HG03103 (cell line): Measurements from ENCODE around the gene KIFC3.
"Not testable (repeated sequence)": the region's sequence is repeated elsewhere in the genome, so short reads cannot be mapped to it uniquely, and the experiment has no call there.

Experiments
- ATAC-seq: cut with Tn5 transposase; IDR thresholded peaks from one replicate; pipeline ENCODE4 v1.9.1; 2021; ENCODE audit warnings: low read depth; ENCODE audit not compliant: unreplicated experiment

The KIFC3 gene, protein sequence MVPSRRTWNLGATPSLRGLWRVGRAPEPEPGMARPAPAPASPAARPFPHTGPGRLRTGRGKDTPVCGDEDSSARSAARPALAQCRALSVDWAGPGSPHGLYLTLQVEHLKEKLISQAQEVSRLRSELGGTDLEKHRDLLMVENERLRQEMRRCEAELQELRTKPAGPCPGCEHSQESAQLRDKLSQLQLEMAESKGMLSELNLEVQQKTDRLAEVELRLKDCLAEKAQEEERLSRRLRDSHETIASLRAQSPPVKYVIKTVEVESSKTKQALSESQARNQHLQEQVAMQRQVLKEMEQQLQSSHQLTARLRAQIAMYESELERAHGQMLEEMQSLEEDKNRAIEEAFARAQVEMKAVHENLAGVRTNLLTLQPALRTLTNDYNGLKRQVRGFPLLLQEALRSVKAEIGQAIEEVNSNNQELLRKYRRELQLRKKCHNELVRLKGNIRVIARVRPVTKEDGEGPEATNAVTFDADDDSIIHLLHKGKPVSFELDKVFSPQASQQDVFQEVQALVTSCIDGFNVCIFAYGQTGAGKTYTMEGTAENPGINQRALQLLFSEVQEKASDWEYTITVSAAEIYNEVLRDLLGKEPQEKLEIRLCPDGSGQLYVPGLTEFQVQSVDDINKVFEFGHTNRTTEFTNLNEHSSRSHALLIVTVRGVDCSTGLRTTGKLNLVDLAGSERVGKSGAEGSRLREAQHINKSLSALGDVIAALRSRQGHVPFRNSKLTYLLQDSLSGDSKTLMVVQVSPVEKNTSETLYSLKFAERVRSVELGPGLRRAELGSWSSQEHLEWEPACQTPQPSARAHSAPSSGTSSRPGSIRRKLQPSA

DNA sequence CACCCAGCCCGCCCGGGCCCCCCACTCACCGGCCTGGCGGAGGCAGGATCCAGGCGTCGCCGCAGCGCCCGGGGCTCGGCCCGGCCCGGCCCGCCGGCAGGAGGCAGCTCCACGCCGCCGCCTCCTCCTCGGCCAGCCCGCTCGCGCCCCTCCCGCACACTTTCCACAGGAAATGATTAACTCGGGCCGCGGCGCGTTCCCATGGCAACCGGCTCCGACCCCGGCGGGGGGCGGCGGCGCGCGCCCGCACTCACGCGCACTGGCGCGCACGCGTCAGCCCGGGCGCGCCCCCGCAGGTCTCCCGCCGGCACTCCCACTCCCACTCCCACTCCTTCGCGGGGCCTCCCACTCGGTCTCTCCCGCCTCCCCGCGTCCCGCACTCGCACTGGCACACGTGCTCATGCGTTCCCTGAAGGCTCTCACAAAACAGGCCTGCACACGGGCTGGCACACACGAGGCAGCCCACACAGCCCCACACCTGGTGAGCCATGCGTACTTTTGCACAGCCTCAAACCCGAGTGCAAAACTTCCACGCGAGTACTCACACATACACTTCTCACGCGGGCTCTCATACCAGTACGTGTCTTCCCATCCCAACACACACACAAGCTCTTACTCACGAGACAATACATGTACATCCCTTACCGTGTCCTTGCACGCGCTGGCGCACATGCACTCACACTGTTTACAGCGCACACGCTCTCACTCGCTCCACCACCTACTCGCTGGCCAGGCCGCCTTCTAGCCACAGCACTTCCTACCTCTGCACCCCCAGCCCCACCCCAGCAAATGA is at the start of gene KIFC3:
Gene KIFC3 (minus strand): TSS at position 151 of the 793 bp plus-strand sequence. CDS start 4,248 bp downstream, outside the sequence.
- no peak for ATAC-seq

DNA sequence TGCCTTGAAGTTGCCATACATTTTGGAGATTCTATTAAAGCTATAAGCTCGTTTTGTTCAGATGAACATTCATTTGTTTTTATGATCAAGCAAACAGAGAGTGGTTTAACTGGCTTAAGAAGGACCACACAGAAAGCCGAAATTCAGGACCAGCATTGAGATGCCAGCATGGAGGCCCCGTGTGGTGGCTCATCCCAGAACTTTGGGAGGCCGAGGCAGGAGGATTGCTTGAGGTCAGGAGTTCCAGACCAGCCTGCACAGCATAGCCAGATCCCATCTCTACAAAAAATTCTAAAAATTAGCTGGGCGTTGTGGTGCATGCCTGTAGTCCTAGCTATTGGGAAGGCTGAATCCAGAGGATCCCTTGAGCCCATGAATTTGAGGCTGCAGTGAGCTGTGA is 45.9 kb upstream of the KIFC3 start:
- ATAC-seq = no peak

DNA sequence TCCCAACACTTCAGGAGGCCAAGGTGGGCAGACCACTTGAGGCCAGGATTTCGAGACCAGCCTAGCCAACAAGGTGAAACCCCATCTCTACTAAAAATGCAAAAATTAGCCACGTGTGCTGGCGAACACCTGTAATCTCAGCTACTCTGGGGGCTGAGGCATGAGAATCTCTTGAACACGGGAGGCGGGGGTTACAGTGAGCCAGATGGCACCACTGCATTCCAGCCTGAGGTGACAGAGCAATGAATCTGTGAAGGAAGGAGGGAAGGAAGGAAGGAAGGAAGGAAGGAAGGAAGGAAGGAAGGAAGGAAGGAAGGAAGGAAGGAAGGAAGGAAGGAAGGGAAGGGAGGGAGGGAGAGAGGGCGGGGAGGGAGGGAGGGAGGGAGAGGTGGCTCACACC is 44.6 kb upstream of the KIFC3 start:
- not testable (repeated sequence) for ATAC-seq

DNA sequence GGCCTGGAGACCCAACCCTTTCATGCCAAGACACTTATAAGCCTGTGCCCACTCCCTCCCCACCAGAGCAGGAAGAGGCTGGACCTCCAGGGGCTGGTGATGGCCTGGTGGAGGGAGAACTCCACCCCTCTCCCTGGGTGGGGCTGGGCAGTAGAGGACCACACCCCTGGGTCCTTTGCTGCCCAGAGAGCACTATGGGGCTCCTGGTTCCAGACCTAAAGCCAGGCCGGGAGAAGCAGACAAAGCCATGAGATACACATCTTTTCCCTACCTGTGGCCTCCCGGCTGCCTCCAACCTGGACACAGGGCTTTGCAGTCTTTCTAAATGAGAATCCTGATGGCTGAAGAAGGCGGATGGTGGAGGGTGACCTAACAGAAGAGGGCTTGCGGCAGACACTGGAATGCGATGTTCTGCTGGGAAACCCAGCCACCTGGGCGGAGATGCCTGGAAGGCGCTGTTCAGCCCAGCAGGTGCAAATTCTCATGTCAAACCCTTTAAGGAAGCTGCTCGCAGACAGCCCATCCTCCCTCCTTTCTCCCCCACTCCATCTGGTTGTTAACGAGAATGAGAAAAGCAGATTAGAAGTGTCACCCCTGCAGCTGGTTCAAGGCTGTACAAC is 43.9 kb upstream of the KIFC3 start:
- no peak for ATAC-seq

DNA sequence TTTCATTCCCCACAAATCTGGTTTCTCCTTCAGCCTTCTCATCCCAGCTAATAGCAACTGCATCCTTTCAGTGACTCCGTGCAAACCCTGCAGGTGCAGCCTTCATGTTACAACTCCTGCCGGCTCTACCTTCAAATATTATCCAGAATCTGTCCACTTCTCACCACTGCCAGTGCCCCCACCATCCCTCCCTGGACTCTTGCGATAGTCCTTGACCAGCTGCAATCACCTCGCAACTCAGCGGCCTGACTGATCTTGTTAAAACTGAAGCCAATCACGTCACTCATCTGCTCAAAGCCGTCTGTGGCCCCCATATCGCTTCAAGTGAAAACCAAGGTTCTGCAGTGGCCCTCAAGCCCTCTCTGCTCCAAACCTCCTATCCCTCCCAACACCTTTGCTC is 42.8 kb upstream of the KIFC3 start:
- no peak for ATAC-seq

DNA sequence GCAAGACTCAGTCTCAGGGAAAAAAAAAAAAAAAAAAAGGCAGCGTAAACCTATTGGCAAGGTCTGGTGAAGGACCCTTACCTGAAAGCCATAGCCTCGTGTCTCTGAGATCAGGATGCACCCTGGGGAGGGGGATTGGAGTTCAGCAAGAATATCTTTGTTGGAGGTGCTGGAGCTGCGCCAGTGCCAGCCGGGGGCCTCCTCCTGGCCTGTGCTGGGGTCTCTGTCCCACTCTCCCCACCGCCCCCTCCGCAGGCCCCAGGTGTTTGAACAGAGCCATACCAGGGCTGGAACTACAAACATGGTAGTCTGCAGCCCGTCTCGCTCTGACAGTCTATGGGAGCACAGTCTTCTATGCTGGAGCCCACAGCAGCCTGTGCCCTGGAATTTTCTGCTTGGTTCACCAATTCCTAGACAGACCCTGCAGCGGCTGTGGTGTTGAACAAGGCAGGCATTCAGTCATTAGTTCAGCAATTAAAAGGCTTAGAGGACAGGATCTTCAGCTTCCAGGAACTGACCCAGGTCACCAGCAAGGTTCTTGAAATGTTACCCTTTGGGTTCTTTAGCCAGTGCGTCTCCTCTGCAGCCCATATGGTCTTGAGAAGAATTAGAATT is 42.2 kb upstream of the KIFC3 start:
- ATAC-seq = no peak

DNA sequence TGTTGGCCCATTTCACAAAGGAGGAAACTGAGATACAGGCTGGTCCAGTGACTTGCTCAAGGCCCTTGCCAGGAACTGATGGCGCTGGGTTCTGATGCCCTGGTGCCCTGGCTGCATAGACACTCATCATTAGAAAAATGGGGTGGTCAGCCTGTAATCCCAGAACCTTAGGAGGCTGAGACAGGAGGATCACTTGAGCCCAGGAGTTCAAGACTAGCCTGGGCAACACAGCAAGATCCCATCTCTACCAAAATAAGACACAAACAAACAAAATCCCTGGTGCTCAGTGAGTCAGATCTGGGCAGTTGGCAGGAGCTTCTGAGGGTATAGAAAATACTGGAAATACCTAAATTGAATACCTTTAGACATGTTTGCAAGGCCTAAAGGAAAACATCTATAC is 41.1 kb upstream of the KIFC3 start:
- no peak for ATAC-seq

DNA sequence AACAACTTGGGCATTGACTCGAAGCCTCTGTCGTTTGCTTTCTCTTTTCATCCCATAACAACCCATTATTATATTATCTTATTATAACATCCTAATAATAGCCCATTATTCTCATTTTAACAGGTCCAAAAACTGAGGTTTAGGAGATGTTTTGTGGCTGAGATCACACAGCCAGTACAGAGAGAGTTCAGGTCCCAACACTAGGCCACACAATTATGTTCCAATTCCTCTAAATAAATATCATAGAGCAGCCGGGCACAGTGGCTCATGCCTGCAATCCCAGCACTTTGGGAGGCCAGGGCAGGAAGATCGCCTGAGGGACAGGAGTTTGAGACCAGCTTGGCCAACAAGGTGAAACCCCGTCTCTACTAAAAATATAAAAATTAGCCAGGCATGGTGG is 40.3 kb upstream of the KIFC3 start:
- ATAC-seq = no peak

DNA sequence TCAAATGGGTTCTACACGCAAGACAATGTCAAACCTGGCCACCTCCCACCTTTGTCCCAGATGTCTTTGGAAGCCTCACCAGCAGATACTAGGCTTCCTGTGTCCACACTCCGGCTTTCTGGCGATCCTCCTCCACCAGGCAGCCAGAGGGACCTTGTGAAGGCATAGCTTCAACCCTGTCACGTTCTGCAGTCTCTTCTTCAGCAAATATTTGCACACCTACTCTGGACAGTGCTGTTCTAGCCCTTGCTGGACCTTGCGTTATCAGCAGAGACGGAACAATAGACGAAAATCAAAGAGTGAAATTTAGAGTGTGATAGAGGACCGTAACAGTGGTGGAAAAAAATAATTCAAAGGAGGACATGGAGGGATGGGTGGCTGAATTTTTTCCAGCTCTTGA is 38.5 kb upstream of the KIFC3 start:
- ATAC-seq = no peak

DNA sequence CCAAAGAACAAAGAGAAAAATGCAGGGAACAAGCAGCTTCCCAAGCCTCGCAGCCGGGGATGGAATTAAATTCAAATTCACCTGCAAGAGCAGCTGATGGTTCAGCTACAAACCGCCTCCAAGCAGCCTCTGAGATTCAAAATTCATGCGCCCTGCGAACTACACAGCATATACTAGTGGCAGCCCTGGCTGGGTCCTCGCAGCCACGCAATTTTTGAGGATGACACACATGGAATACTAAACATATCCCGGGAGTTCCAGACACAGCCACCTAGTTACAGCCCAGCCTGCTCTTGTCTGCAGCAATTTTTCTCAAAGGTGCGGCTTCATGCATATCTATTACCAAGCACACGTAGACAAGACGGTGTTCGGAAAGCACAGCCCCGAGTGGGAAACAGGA is 35.9 kb upstream of the KIFC3 start:
- ATAC-seq = no peak

DNA sequence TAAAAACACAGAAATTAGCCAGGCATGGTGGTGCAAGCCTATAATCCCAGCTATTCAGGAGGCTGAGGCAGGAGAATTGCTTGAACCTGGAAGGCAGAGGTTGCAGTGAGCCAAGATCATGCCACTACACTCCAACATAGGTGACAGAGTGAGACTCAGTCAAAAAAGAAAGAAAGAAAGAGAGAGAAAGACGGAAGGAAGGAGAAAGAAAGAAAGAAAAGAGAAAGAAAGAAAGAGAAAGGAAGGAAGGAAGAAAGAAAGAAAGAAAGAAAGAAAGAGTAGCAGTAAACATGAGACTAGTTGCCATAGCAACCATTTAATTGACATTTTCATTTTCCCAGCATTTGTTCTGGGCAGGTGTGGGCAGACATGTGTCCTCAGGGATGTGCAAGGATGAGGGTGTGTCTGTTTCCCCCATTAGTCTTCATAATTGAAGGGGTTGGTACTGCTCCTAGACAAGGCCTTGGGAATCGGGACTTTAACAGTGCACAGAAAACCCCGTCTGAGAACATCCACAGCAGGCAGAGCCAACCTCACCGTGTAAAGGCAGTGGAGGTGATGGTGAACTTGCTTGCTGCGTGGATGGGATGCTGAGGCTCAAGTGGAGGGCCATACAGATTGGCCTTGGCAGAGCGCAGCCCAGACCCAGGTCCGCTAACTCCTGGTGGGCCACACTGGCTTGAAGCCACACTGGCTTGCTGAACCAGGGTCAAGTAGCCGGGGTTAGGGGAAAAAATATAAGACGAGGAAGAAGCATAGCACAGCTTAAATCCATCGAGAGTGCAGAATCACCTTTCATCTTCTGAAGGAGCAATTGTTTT is 35.2 kb upstream of the KIFC3 start:
- ATAC-seq = no peak

DNA sequence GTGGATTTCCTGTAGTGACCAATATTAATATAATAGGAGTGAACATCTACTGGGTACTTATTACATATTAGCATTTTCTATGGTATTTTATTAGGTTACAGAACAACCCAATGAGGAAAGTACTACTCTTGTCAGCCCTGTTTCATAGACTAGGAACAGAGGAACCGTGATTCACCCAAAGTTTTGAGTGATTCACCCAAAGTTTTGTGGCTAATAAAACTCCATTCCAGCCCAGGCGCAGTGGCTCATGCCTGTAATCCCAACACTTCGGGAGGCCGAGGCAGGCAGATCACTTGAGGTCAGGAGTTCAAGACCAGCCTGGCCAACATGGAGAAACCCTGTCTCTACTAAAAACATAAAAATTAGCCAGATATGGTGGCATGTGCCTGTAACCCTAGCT is 33.1 kb upstream of the KIFC3 start:
- not testable (repeated sequence) for ATAC-seq

DNA sequence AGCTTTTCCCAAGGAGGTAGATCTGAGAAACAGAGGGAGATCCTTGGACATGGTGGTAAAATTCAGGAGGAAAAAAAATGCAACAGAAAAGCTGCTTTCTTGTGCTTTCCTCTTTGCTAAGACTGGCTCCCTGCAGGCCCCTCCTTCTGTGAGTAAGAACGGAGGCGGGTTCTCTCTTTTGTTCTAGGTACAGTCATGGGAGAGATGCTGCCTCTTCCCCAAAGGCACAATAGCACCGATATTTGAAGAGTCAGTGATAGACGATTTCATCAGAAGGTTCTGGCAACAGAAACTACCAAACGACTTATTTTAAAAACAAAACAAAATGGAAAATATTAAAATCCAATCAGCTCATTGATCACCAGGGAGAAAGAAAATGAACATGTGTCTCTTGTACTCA is 32.6 kb upstream of the KIFC3 start:
- no peak for ATAC-seq

DNA sequence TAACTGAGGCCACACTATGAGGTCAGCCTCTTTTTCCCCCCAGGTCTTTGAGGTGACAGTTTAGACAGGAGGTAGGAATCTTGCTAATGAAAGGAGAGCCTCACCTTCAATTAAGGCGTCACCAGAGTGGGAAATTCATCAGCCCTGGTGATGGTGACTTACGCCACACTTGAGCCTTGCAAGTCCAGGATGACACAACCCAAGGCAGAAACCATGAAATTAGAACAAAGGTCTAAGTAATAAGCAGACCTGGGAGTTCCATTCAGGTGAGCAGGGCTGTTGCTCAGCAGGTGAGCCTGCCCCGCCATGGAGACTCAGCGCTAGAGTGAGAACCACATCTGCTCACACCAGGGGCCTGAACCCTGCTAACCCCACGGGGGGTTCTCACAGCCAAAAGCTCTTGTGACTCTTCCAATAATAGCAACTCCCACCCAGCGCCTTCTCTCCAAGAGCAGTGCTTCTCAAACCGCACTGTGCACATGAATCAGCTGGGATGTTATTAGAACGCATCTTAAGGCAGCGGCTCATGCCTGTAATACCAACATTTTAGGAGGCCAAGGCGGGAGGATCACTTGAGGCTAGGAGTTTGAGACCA is 28.7 kb upstream of the KIFC3 start:
- no peak for ATAC-seq

DNA sequence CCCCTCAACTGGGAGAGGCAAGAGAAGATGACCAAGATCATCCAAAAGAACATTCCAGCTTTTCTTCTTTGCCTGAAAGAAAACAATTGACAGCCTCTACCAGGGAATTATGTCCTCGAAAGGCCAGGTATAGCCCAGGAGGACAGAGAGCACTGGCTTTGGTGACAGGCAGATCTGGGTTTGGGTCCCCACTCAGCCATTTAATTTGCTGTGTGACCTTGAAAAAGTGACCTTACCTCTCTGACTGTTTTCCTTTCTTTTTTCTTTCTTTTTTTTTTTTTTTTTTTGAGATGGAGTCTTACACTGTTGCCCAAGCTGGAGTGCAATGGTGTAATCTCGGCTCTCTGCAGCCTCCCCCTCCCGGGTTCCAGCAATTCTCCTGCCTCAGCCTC is 27.7 kb upstream of the KIFC3 start:
- no peak for ATAC-seq

DNA sequence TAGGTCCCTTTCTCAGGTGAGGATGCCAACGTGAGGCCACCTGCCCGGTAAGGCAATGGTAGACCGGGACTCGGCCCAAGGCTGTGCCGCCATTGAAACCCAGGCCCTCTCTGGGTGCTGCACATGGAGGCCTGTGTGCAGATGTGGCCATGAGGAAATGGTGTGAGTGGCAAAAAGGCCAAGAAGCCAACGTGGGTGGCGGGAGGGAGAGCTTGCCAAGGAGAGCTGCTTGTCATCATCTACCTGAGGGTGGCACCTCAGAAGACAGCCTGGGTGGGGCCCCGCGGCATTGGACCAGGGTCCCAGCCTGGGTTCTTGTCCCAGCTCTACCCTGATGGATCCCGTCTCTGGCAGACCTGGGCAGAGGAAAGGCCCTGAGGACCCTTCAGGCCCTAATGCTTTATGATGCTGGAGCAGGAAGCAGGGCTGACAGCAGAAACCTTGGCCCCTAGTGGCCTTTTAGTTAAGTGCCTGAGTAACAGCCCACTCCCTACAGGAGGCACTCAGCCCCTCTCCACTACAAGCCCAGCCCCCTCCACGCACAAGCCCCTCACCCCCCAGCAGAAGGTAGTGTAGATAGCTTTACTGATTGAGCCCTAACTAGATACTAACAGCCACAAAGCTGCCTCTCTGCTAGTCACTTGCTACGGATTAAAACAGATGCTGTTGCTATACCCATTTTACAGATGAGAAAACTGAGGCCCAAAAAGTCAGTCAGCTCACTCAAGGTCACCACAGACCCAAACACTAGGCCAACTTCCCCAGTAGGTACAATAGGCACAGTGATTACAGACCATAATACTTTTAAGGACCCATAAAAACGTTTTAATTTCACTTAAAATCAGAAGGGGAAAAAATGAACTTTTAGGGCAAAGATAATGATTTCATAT is 26.2 kb upstream of the KIFC3 start:
- ATAC-seq = no peak

DNA sequence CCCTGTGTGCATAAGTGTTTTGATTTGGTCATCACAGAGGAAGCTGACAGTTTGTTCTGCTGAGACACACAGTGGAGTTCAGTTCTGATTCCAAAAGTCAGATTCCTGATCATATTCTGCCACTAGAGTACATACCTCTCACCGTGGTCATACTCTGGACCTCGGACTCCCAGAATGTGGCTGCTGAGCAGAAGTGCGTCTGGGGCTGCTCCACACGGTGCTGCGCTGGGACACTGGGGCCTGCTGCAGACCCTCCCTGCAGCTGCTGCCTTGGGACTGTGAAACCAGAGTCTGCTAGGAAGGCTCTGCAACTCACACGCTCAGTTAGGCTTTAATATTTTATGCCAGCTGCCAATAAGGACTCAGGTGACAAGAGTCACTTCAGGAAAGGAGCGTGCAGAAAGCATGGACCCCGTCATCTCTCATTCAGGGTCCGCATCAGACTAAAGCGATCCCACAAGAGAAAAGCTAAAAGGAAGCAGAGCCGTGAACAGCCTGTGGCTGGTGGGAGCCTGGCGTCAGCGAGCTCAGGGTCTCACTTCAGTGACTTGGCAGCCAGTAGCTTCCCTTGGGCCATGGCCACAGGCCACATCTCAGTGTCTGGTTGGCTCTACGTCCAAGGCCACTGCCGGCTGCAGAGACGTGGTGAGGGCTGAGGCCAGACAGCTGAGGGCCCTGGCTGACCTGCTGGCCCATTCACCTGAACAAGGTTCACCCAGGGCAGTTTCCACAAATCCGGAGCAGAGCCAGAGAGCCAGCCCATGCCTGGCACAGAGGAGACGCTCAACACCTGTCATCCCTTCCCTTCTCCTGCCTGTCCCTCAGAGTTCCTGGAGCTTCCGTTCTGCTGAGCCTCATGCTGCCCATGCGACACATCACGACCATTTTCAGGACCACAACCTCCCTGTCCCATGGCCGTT is 24.7 kb upstream of the KIFC3 start:
- ATAC-seq = no peak
